Prostate gland (tissue), 2 donors: ENCODE results near the gene PRKRIP1. TPM values are rescaled to one million over a fixed set of nuclear protein-coding genes. Genes with fewer than 3 reads are reported as not detected.
A peak's percentile ranks its signal among the peaks of the same experiment; 100 is the strongest.
"Not testable (repeated sequence)": the region's sequence is repeated elsewhere in the genome, so short reads cannot be mapped to it uniquely, and the experiment has no call there.

Experiments used
- DNase-seq: peaks from one replicate; pipeline ENCODE4 v3.0.0-alpha.2; 2019; ENCODE audit warnings: low spot score
- H3K27ac ChIP-seq, 2 donors: fragments of 200-600 bp; sonication (generic); 2 replicates each; pipeline ENCODE4 v1.5.1; 2017 to 2019
- H3K27me3 ChIP-seq: fragments of 200-600 bp; sonication (generic); replicated peaks from 2 replicates; pipeline ENCODE4 v1.5.1; 2019; ENCODE audit not compliant: insufficient read depth
- H3K36me3 ChIP-seq, 2 donors: fragments of 200-600 bp; sonication (generic); 1 replicate in 1 of 2; 2 replicates in 1 of 2; pipeline versions ENCODE4 v1.5.1 to v1.8.1; 2017 to 2019
- H3K4me1 ChIP-seq: fragments of 200-600 bp; sonication (generic); replicated peaks from 2 replicates; pipeline ENCODE4 v1.5.1; 2019
- H3K4me3 ChIP-seq, 2 donors: fragments of 200-600 bp; sonication (generic); 2 replicates each; pipeline ENCODE4 v1.5.1; 2017 to 2019
- H3K9me3 ChIP-seq: fragments of 200-600 bp; sonication (generic); 2 replicates; pipeline ENCODE4 v1.5.1; 2017
- CTCF ChIP-seq, 4 experiments: fragments of 200-600 bp in 2 of 4; fragments of 450-650 bp in 2 of 4; sonication (generic) in 2 of 4; IDR thresholded peaks; 1 replicate in 3 of 4; 2 replicates in 1 of 4; pipeline ENCODE4 v1.5.1; 2016 to 2019; ENCODE audit warnings: antibody characterized with exemption in 4 of 4, mild to moderate bottlenecking in 2 of 4, moderate library complexity in 2 of 4
- POLR2A ChIP-seq: fragments of 450-650 bp; IDR thresholded peaks from one replicate; pipeline ENCODE4 v1.6.1; 2016; ENCODE audit warnings: antibody characterized with exemption, mild to moderate bottlenecking
- POLR2AphosphoS5 ChIP-seq: sonication (generic); formaldehyde crosslinking; IDR thresholded peaks from one replicate; pipeline ENCODE4 v1.6.1; 2017; ENCODE audit warnings: antibody characterized with exemption
- WGBS: methylation state at CpG from one replicate; pipeline ENCODE4 v1.1.5; 2018; 5-methylcytosine and 5-hydroxymethylcytosine counted together
- intact Hi-C: fragments of 100-400 bp; cut with DNase I; formaldehyde crosslinking; loops from one replicate; pipeline ENCODE4 v1.14.2; 2022
- total RNA-seq, 2 donors: library from RNA; depleted of rRNA; stranded (reverse); fragments of >200 nt; gene quantifications; one replicate each; pipeline ENCODE4 v1.1.0, GENCODE V29; 2016

The PRKRIP1 gene
- total RNA-seq, 2 donors from 2014 or later: 31.6 to 50.1 TPM

- Histone ChIP-seq H3K9me3 (no peaks in the 10 kb centered on the region), H3K27me3 (no peaks in the 10 kb centered on the region), H3K4me3 (no peak overlapping the region), H3K27ac (no peak overlapping the region), H3K4me1 (peaks cover 5% of the 10 kb centered on the region), H3K36me3 (peaks cover 0 to 11% of the 10 kb centered on the region in 2 donors)
- no peak for TF ChIP-seq POLR2A
- TF ChIP-seq POLR2AphosphoS5: no peak
- TF ChIP-seq CTCF (IDR thresholded peaks at IDR 0.05): no peak
- intact Hi-C loops: no loop called here
- WGBS: 85% methylated on average over 5 of the region's 5 CpGs
- no peak for DNase-seq
Measured at GRCh38 chr7:102400360-102400759, 4.2 kb downstream of the PRKRIP1 start.

GRCh38 chr7:102403563-102403962 lies 7.4 kb downstream of the PRKRIP1 start:
- peaks cover 8 to 17% of the 10 kb centered on the region in 2 donors for H3K36me3 ChIP-seq
- TF ChIP-seq CTCF (IDR thresholded peaks at IDR 0.05) (no peak), POLR2A (no peak), POLR2AphosphoS5 (no peak)
- intact Hi-C loops: no loop called here
- H3K9me3 ChIP-seq: no peaks in the 10 kb centered on the region
- DNase-seq: no peak
- WGBS: 94% methylated on average over 3 of the region's 3 CpGs
- H3K4me3 ChIP-seq: no peak overlapping the region
- no peaks in the 10 kb centered on the region for H3K4me1 ChIP-seq
- H3K27me3 ChIP-seq: no peaks in the 10 kb centered on the region
- H3K27ac ChIP-seq: no peak overlapping the region

DNA sequence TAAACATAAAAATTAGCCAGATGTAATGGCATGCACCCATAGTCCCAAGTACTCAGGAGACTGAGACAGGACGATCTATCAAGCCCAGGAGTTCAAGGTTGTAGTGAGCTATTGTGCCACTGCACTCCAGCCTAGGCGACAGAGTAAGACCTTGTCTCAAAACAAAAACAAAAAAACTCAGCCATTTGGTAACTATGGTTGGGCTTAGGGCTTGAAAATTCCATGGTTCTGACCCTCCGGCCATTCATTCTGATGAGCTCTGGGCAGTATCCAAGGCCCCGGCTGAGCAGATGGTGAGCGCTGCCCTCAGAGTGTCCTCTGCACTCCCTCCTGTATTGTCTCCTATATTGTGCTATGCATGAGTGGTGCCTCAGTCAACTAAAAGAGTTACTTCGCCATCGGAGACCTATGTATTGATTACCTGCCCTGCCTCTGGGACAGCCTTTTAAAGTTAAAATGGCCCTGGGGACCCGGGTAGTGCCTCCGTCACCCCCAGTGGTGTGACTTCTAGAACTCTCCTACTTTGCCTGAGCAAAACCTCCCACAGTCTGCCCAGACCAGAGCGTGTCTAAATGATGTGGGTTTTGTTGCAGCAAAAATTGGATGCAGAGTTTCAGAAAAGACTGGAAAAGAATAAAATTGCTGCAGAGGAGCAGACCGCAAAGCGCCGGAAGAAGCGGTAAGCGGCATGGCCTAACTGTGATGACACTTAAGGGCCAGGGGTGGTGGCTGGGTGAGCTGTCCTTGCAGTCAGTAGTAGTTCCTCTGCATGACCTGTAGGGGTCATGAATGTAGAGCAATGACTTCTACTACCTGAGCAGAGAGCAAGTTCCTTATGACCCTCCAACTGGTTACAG lies 8.1 kb downstream of the PRKRIP1 start:
- no peak for DNase-seq

GRCh38 chr7:102404862-102405188 lies 8.7 kb downstream of the PRKRIP1 start:
- peaks cover 9 to 12% of the 10 kb centered on the region in 2 donors for H3K36me3 ChIP-seq
- H3K4me3 ChIP-seq, DNase-seq, intact Hi-C loops, H3K9me3 ChIP-seq, H3K27ac ChIP-seq, H3K4me1 ChIP-seq, H3K27me3 ChIP-seq: not testable (repeated sequence)
- WGBS: 94% methylated on average over 5 of the region's 5 CpGs

More for the DNA sequence above, 8.1 kb downstream of the PRKRIP1 start:
- intact Hi-C loops: no loop called here
- Histone ChIP-seq H3K4me3 (no peak overlapping the region), H3K4me1 (no peaks in the 10 kb centered on the region), H3K9me3 (no peaks in the 10 kb centered on the region), H3K36me3 (peaks cover 9 to 17% of the 10 kb centered on the region in 2 donors), H3K27ac (no peak overlapping the region), H3K27me3 (no peaks in the 10 kb centered on the region)
- peak; percentile 10 to 55 (median 38) for TF ChIP-seq CTCF (IDR thresholded peaks at IDR 0.05)
- no peak for TF ChIP-seq POLR2AphosphoS5
- 66% methylated on average over 14 of the region's 15 CpGs for WGBS

DNA sequence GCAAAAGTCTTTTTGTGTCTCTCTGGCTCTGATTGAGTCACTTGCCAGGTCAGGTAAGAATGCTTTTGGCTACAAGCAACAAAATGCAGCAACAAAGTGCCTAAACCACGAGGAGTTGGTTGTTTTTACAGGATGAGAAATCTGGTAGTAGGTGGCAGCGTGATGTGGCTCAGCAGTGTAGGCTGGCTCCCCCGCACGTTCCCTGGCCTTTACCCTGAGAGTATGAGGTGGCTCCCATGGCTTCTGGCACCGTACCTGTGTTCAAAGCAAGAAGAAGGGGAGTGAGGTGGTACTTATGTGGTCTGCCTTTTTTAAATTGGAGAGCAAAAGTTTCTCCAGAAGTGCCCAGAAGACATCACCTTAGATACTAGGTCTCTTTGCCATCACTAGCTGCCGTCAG lies 11.7 kb downstream of the PRKRIP1 start:
- peaks cover 9 to 15% of the 10 kb centered on the region in 2 donors for H3K36me3 ChIP-seq
- H3K27ac ChIP-seq: no peak overlapping the region
- DNase-seq: no peak
- TF ChIP-seq POLR2A: no peak
- peaks cover 4% of the 10 kb centered on the region for H3K4me1 ChIP-seq
- WGBS: 94% methylated on average over 6 of the region's 6 CpGs
- H3K27me3 ChIP-seq: no peaks in the 10 kb centered on the region
- H3K9me3 ChIP-seq: no peaks in the 10 kb centered on the region
- H3K4me3 ChIP-seq: no peak overlapping the region
- intact Hi-C loops: no loop called here

- H3K4me1 ChIP-seq, H3K27me3 ChIP-seq, H3K9me3 ChIP-seq, H3K4me3 ChIP-seq, intact Hi-C loops, H3K27ac ChIP-seq, DNase-seq: not testable (repeated sequence)
- H3K36me3 ChIP-seq: peaks cover 9 to 15% of the 10 kb centered on the region in 2 donors
- 98% methylated on average over 6 of the region's 6 CpGs for WGBS
Measured at GRCh38 chr7:102408530-102408929, 12.4 kb downstream of the PRKRIP1 start.
